HepG2 (cell line): Measurements from ENCODE around the gene FIBP. TPM values are rescaled to one million over a fixed set of nuclear protein-coding genes. Genes with fewer than 3 reads are reported as not detected.

Experiments
- CENPX ChIP-seq: sonication (generic); formaldehyde crosslinking; IDR thresholded peaks from 2 replicates; pipeline ENCODE4 v1.9.0; 2021; ENCODE audit warnings: mild to moderate bottlenecking, missing genetic modification reagents, moderate library complexity
- FLYWCH1 ChIP-seq: sonication (generic); formaldehyde crosslinking; IDR thresholded peaks from 2 replicates; pipeline ENCODE4 v1.8.1; 2023; ENCODE audit warnings: mild to moderate bottlenecking, missing genetic modification reagents
- HNRNPLL ChIP-seq: fragments of 200-400 bp; formaldehyde crosslinking; IDR thresholded peaks from 2 replicates; pipeline ENCODE4 v1.6.1; 2017; ENCODE audit warnings: mild to moderate bottlenecking, low read depth, low read length; ENCODE audit not compliant: poor library complexity, severe bottlenecking
- KDM3A ChIP-seq: IDR thresholded peaks from 2 replicates; pipeline ENCODE4 v1.6.1; 2018; ENCODE audit warnings: low read depth, missing compliant biosample characterization
- MAX ChIP-seq: IDR thresholded peaks from 2 replicates; pipeline ENCODE4 v1.6.1; 2012; ENCODE audit warnings: inconsistent platforms
- MED8 ChIP-seq: sonication (generic); formaldehyde crosslinking; IDR thresholded peaks from 2 replicates; pipeline ENCODE4 v1.8.1; 2023; ENCODE audit warnings: mild to moderate bottlenecking, missing genetic modification reagents; ENCODE audit not compliant: insufficient replicate concordance
- PCBP1 ChIP-seq: fragments of 200-400 bp; formaldehyde crosslinking; IDR thresholded peaks from 2 replicates; pipeline ENCODE4 v1.6.1; 2017; ENCODE audit warnings: mild to moderate bottlenecking, low read depth, low read length, borderline replicate concordance
- PHB2 ChIP-seq: fragments of 450-650 bp; IDR thresholded peaks from 2 replicates; pipeline ENCODE4 v1.6.1; 2018; ENCODE audit not compliant: partially characterized antibody
- PREB ChIP-seq: sonication (generic); formaldehyde crosslinking; IDR thresholded peaks from 2 replicates; pipeline ENCODE4 v1.4.0; 2020; ENCODE audit warnings: missing genetic modification reagents
- RFX3 ChIP-seq: IDR thresholded peaks from 2 replicates; pipeline ENCODE4 v1.6.1; 2016; ENCODE audit warnings: missing biosample characterization, missing genetic modification reagents
- RFX5 ChIP-seq: IDR thresholded peaks from 2 replicates; pipeline ENCODE4 v1.6.1; 2011; ENCODE audit warnings: low read depth, low read length, improper control_type of control experiment
- SIN3A ChIP-seq: IDR thresholded peaks from 2 replicates; pipeline ENCODE4 v1.6.1; 2011; ENCODE audit warnings: low read depth, mild to moderate bottlenecking, control low read depth, low read length, borderline replicate concordance
- TAF15 ChIP-seq: fragments of 200-400 bp; formaldehyde crosslinking; IDR thresholded peaks from one replicate; pipeline ENCODE4 v1.6.1; 2018; ENCODE audit warnings: mild to moderate bottlenecking, low read depth, low read length; ENCODE audit not compliant: poor library complexity, severe bottlenecking
- TFAP4 ChIP-seq: sonication (generic); IDR thresholded peaks from 2 replicates; pipeline ENCODE4 v1.6.1; 2016; ENCODE audit warnings: low read depth, borderline replicate concordance
- YEATS2 ChIP-seq: sonication (generic); formaldehyde crosslinking; IDR thresholded peaks from 2 replicates; pipeline ENCODE4 v1.4.0; 2020; ENCODE audit warnings: missing genetic modification reagents, borderline replicate concordance
- ZFP90 ChIP-seq: sonication (generic); formaldehyde crosslinking; IDR thresholded peaks from 2 replicates; pipeline ENCODE4 v1.8.0; 2022; ENCODE audit warnings: missing genetic modification reagents, mild to moderate bottlenecking, inconsistent platforms, borderline replicate concordance
- ZNF10 ChIP-seq: sonication (generic); formaldehyde crosslinking; IDR thresholded peaks from 2 replicates; pipeline ENCODE4 v1.4.0; 2020; ENCODE audit warnings: mild to moderate bottlenecking, low read depth, missing genetic modification reagents, borderline replicate concordance
- ZNF513 ChIP-seq: sonication (generic); formaldehyde crosslinking; conservative IDR thresholded peaks from 2 replicates; pipeline ENCODE4 v1.5.0; 2020; ENCODE audit warnings: missing genetic modification reagents
- ZNF577 ChIP-seq: sonication (generic); formaldehyde crosslinking; IDR thresholded peaks from 2 replicates; pipeline ENCODE4 v1.4.0; 2020; ENCODE audit warnings: mild to moderate bottlenecking, low read depth, missing genetic modification reagents, borderline replicate concordance
- ZNF660 ChIP-seq: sonication (generic); formaldehyde crosslinking; IDR thresholded peaks from 2 replicates; pipeline ENCODE4 v1.5.1; 2020; ENCODE audit warnings: mild to moderate bottlenecking, low read depth, missing genetic modification reagents, borderline replicate concordance
- polyA plus RNA-seq, 8 experiments: library from polyadenylated mRNA; depleted of rRNA in 3 of 8; stranded (reverse) in 7 of 8; unstranded in 1 of 8; fragments of >200 nt; fragmentation: Illumina TruSeq in 4 of 8; extraction: Trizol in 4 of 8; gene quantifications; 2 replicates each; pipeline versions ENCODE4 v1.2.1 to v1.2.3, GENCODE V29; 2011 to 2016; ENCODE audit warnings: low read depth in 4 of 8, missing spikeins in 1 of 8, mixed read lengths in 1 of 8; ENCODE audit not compliant: insufficient read depth in 1 of 8
- total RNA-seq, 5 experiments: library from RNA; depleted of rRNA; stranded (reverse); fragments of >200 nt; fragmentation: Illumina TruSeq; extraction: Trizol; gene quantifications; 2 replicates each; pipeline ENCODE4 v1.2.3, GENCODE V29; 2016; ENCODE audit warnings: low read depth in 1 of 5
- TF ChIP-seq, protein P1 (sequence below): IDR thresholded peaks from 2 replicates; pipeline ENCODE4 v1.6.1; 2012; ENCODE audit warnings: low read length, improper control_type of control experiment

FIBP gene
- total and polyA plus RNA-seq, 2 of the 13 experiments (the other 11 are each of a cell fraction or from before 2014, with no cell fraction given): 42.9 to 62.1 TPM

DNA sequence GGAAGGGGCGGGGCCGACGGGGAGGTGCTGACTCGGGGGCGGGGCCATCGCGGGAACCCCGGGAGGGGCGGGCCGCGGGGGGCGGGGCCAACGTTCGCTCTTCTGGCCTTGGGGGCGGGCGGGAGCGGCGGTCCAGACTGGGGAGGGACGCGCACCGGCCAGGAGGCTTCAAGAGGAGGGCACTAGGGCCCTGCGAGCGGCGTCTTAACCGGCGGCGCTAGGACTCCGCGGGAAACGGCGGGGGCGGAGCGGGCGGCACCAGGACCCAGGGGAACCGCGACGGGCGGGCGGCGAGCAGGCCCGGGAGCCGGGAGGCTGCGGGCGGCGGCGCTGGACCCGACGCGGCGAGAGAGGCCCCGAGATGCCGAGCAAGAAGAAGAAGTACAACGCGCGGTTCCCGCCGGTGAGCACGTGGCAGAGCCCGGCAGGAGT is 30.9 kb upstream of the FIBP start, which contains the start of gene DRAP1 (continued):
- TF ChIP-seq, protein P1, sequence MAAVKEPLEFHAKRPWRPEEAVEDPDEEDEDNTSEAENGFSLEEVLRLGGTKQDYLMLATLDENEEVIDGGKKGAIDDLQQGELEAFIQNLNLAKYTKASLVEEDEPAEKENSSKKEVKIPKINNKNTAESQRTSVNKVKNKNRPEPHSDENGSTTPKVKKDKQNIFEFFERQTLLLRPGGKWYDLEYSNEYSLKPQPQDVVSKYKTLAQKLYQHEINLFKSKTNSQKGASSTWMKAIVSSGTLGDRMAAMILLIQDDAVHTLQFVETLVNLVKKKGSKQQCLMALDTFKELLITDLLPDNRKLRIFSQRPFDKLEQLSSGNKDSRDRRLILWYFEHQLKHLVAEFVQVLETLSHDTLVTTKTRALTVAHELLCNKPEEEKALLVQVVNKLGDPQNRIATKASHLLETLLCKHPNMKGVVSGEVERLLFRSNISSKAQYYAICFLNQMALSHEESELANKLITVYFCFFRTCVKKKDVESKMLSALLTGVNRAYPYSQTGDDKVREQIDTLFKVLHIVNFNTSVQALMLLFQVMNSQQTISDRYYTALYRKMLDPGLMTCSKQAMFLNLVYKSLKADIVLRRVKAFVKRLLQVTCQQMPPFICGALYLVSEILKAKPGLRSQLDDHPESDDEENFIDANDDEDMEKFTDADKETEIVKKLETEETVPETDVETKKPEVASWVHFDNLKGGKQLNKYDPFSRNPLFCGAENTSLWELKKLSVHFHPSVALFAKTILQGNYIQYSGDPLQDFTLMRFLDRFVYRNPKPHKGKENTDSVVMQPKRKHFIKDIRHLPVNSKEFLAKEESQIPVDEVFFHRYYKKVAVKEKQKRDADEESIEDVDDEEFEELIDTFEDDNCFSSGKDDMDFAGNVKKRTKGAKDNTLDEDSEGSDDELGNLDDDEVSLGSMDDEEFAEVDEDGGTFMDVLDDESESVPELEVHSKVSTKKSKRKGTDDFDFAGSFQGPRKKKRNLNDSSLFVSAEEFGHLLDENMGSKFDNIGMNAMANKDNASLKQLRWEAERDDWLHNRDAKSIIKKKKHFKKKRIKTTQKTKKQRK: no peak
- TF ChIP-seq ZNF577 (no peak), MED8 (peak; percentile 44), CENPX (CRISPR knock-in tag) (no peak), ZNF10 (no peak), RFX3 (CRISPR knock-in tag) (peak; percentile 33; the same call in 1 of the 2 replicates), YEATS2 (CRISPR knock-in tag) (peak; percentile 51; the same call in 1 of the 2 replicates), ZFP90 (0 out of 2 replicates have a peak, but pooled peaks have one; percentile 27), PREB (CRISPR knock-in tag) (no peak), MAX (peak; percentile 86), ZNF513 (CRISPR knock-in tag) (no peak), TFAP4 (peak; percentile 65; the same call in 1 of the 2 replicates), KDM3A (CRISPR knock-in tag) (peak; percentile 77; the same call in 1 of the 2 replicates), RFX5 (no peak), PCBP1 (0 out of 2 replicates have a peak, but pooled peaks have one; percentile 68), ZNF660 (no peak), PHB2 (no peak), TAF15 (no peak), HNRNPLL (peak; percentile 35), SIN3A (peak; percentile 79; the same call in 1 of the 2 replicates), FLYWCH1 (CRISPR knock-in tag) (no peak)
